SU-DHL-6 (cell line): ENCODE results near the gene MAP2K2.

Experiments used
- CTCF ChIP-seq: fragments of 200-600 bp; sonication (generic); IDR thresholded peaks from one replicate; pipeline ENCODE4 v1.5.1; 2017; ENCODE audit warnings: antibody characterized with exemption, mild to moderate bottlenecking, low read length, moderate library complexity; ENCODE audit not compliant: insufficient read depth, poor library complexity, severe bottlenecking
- EZH2phosphoT487 ChIP-seq: fragments of 200-600 bp; sonication (generic), shearing (Covaris generic); conservative IDR thresholded peaks from 2 replicates; pipeline ENCODE4 v1.6.1; 2018; ENCODE audit warnings: mild to moderate bottlenecking, antibody characterized with exemption, low read length, moderate library complexity, mixed read lengths

- TF ChIP-seq CTCF (no peak), EZH2phosphoT487 (no peak)
These were observed 48.5 kb downstream of the MAP2K2 start for GRCh38 chr19:4075373-4075772.
